ENCODE results near the gene ZNF570.

Gene ZNF570

GRCh38 chr19:37506387-37507166 is 37.4 kb downstream of the ZNF570 start, which contains the start of gene ZNF793 (continued):
- TF ChIP-seq CTCF (tag by site-specific recombination; IDR thresholded peaks at IDR 0.05): peak; percentile 41; the same call in 1 of the 2 replicates
- no peak for TF ChIP-seq AEBP2 (tag by site-specific recombination; IDR thresholded peaks at IDR 0.05; ENCODE audit: borderline replicate concordance)
- TF ChIP-seq ZNF548 (tag by site-specific recombination; IDR thresholded peaks at IDR 0.05): no peak
- TF ChIP-seq ZNF416 (tag by site-specific recombination; IDR thresholded peaks at IDR 0.05): peak; percentile 56; the same call in 1 of the 2 replicates
- peak; percentile 74 for TF ChIP-seq OVOL3 (tag by site-specific recombination; IDR thresholded peaks at IDR 0.05)
- no peak; the same call in 1 of the 2 replicates for TF ChIP-seq OSR2 (tag by site-specific recombination; IDR thresholded peaks at IDR 0.05)
- 0 out of 2 replicates have a peak, but pooled peaks have one; percentile 6 for TF ChIP-seq ZNF514 (tag by site-specific recombination; IDR thresholded peaks at IDR 0.05)
- TF ChIP-seq FEZF1 (tag by site-specific recombination; IDR thresholded peaks at IDR 0.05): 0 out of 2 replicates have a peak, but pooled peaks have one; percentile 11
- peak; percentile 95 for TF ChIP-seq ZBTB20 (tag by site-specific recombination; IDR thresholded peaks at IDR 0.05)
- TF ChIP-seq SETDB1 (IDR thresholded peaks at IDR 0.05; ENCODE audit: insufficient read length, low read length): no peak
- no peak for TF ChIP-seq ZNF529 (tag by site-specific recombination; IDR thresholded peaks at IDR 0.05; ENCODE audit: insufficient replicate concordance)
- no peak for TF ChIP-seq ZNF830 (tag by site-specific recombination; IDR thresholded peaks at IDR 0.05; ENCODE audit: low read depth)
- no peak for TF ChIP-seq ZNF777 (tag by site-specific recombination; IDR thresholded peaks at IDR 0.05; ENCODE audit: borderline replicate concordance)
- TF ChIP-seq ZNF76 (tag by site-specific recombination; IDR thresholded peaks at IDR 0.05; ENCODE audit: borderline replicate concordance, low read depth): peak; percentile 97
- TF ChIP-seq ZNF776 (tag by site-specific recombination; IDR thresholded peaks at IDR 0.05; ENCODE audit: borderline replicate concordance): no peak
- TF ChIP-seq ZNF48 (tag by site-specific recombination; IDR thresholded peaks at IDR 0.05): no peak
- TF ChIP-seq ZNF248 (tag by site-specific recombination; IDR thresholded peaks at IDR 0.05): no peak
- peak; percentile 68; the same call in 1 of the 2 replicates for TF ChIP-seq ZNF664 (tag by site-specific recombination; IDR thresholded peaks at IDR 0.05)
- peak; percentile 85 for TF ChIP-seq PRDM4 (tag by site-specific recombination; IDR thresholded peaks at IDR 0.05)
- TF ChIP-seq HOXC10 (CRISPR knock-in tag; IDR thresholded peaks at IDR 0.05): no peak
- TF ChIP-seq ZNF148 (tag by site-specific recombination; IDR thresholded peaks at IDR 0.05; ENCODE audit: borderline replicate concordance): no peak; the same call in 1 of the 2 replicates
- TF ChIP-seq ZNF335 (tag by site-specific recombination; conservative IDR thresholded peaks at IDR 0.05): peak; percentile 99
- no peak; the same call in 1 of the 2 replicates for TF ChIP-seq ZNF791 (tag by site-specific recombination; IDR thresholded peaks at IDR 0.05)
- TF ChIP-seq PRDM1 (tag by site-specific recombination; IDR thresholded peaks at IDR 0.05): no peak
- TF ChIP-seq ZNF140 (tag by site-specific recombination; IDR thresholded peaks at IDR 0.05): no peak
- TF ChIP-seq ZNF266 (tag by site-specific recombination; IDR thresholded peaks at IDR 0.05; ENCODE audit: low read depth): no peak
- peak; percentile 100 for TF ChIP-seq YY1 (tag by site-specific recombination; IDR thresholded peaks at IDR 0.05)
- no peak for TF ChIP-seq ZNF707 (tag by site-specific recombination; IDR thresholded peaks at IDR 0.05)
- no peak for TF ChIP-seq ZNF560 (tag by site-specific recombination; IDR thresholded peaks at IDR 0.05; ENCODE audit: borderline replicate concordance)

All from HEK293 (cell line).